HEK293T (cell line): ENCODE data around the gene NFKBIB.

ENCODE experiments used
- CTCF ChIA-PET: fragments of 350-600 bp; formaldehyde crosslinking; extraction: SDS; loops from one replicate; lab custom pipeline; 2021; ENCODE audit warnings: antibody characterized with exemption, inconsistent platforms; lab: Yijun Ruan, JAX
- POLR2A ChIA-PET: fragments of 350-600 bp; formaldehyde crosslinking; extraction: SDS; loops from one replicate; lab custom pipeline; 2020; ENCODE audit warnings: antibody characterized with exemption, inconsistent platforms; lab: Yijun Ruan, JAX
- DNase-seq: peaks from one replicate; pipeline ENCODE4 v3.0.0; 2012; ENCODE audit warnings: mixed read lengths; ENCODE audit errors: extremely low spot score
- ARNT ChIP-seq: fragments of 450-650 bp; IDR thresholded peaks from 2 replicates; pipeline ENCODE4 v1.6.1; 2017; ENCODE audit warnings: mild to moderate bottlenecking
- BHLHE40 ChIP-seq: fragments of 450-650 bp; IDR thresholded peaks from 2 replicates; pipeline ENCODE4 v1.6.1; 2016; ENCODE audit warnings: mild to moderate bottlenecking, moderate library complexity, borderline replicate concordance
- CTBP1 ChIP-seq: fragments of 450-650 bp; IDR thresholded peaks from 2 replicates; pipeline ENCODE4 v1.6.1; 2016; ENCODE audit warnings: borderline replicate concordance
- ELF4 ChIP-seq: fragments of 450-650 bp; IDR thresholded peaks from 2 replicates; pipeline ENCODE4 v1.6.1; 2017; ENCODE audit warnings: antibody characterized with exemption
- FOXA1 ChIP-seq: fragments of 450-650 bp; IDR thresholded peaks from 2 replicates; pipeline ENCODE4 v1.6.1; 2016; ENCODE audit warnings: mild to moderate bottlenecking
- FOXK2 ChIP-seq: fragments of 450-650 bp; IDR thresholded peaks from 2 replicates; pipeline ENCODE4 v1.6.1; 2016; ENCODE audit warnings: mild to moderate bottlenecking
- FOXM1 ChIP-seq: fragments of 450-650 bp; IDR thresholded peaks from 2 replicates; pipeline ENCODE4 v1.6.1; 2017; ENCODE audit warnings: mild to moderate bottlenecking, borderline replicate concordance
- HDGF ChIP-seq: fragments of 450-650 bp; IDR thresholded peaks from 2 replicates; pipeline ENCODE4 v1.6.1; 2017; ENCODE audit warnings: antibody characterized with exemption, borderline replicate concordance
- L3MBTL2 ChIP-seq: fragments of 450-650 bp; conservative IDR thresholded peaks from 2 replicates; pipeline ENCODE4 v1.6.1; 2016; ENCODE audit warnings: mild to moderate bottlenecking
- LEF1 ChIP-seq: fragments of 450-650 bp; IDR thresholded peaks from 2 replicates; pipeline ENCODE4 v1.6.1; 2017; ENCODE audit warnings: mild to moderate bottlenecking, borderline replicate concordance
- NFRKB ChIP-seq: fragments of 450-650 bp; IDR thresholded peaks from 2 replicates; pipeline ENCODE4 v1.6.1; 2016; ENCODE audit warnings: mild to moderate bottlenecking, moderate library complexity
- PKNOX1 ChIP-seq: fragments of 450-650 bp; IDR thresholded peaks from 2 replicates; pipeline ENCODE4 v1.6.1; 2016
- SP1 ChIP-seq: fragments of 450-650 bp; IDR thresholded peaks from 2 replicates; pipeline ENCODE4 v1.6.1; 2017
- SUZ12 ChIP-seq: fragments of 450-650 bp; IDR thresholded peaks from 2 replicates; pipeline ENCODE4 v1.6.1; 2016; ENCODE audit warnings: mild to moderate bottlenecking
- TARDBP ChIP-seq: fragments of 450-650 bp; IDR thresholded peaks from 2 replicates; pipeline ENCODE4 v1.6.1; 2016
- ZNF384 ChIP-seq: fragments of 450-650 bp; IDR thresholded peaks from 2 replicates; pipeline ENCODE4 v1.6.1; 2016

The NFKBIB gene

GRCh38 chr19:38913958-38914357 is 14.2 kb downstream of the NFKBIB start:
- POLR2A ChIA-PET, result interaction anchor here (0.9 to 1.3 kb wide), 2 partner anchors 17 to 65 kb away, joined by 3 to 4 read pairs; partner anchors contain the start of genes MRPS12 and SARS2
- TF ChIP-seq L3MBTL2 (no peak), ARNT (no peak), ELF4 (no peak), FOXA1 (no peak), LEF1 (no peak), TARDBP (no peak), FOXK2 (no peak), CTBP1 (no peak), SUZ12 (no peak), HDGF (no peak), FOXM1 (no peak), BHLHE40 (no peak), SP1 (no peak), ZNF384 (no peak), PKNOX1 (no peak), NFRKB (no peak)
- CTCF ChIA-PET, result interaction anchor here (0.5 kb wide), 1 partner anchor 192 kb away, joined by 3 read pairs; no protein-coding TSS in a partner anchor
- DNase-seq, result no peak

- POLR2A ChIA-PET, result no interaction called here
- TF ChIP-seq SP1, result no peak
- no peak for TF ChIP-seq CTBP1
- TF ChIP-seq FOXK2, result no peak
- TF ChIP-seq TARDBP, result no peak
- TF ChIP-seq BHLHE40, result no peak
- TF ChIP-seq ELF4, result no peak
- no peak for TF ChIP-seq ZNF384
- TF ChIP-seq HDGF, result no peak
- no peak for TF ChIP-seq L3MBTL2
- TF ChIP-seq PKNOX1, result no peak
- no peak for TF ChIP-seq SUZ12
- TF ChIP-seq NFRKB, result no peak
- TF ChIP-seq ARNT, result no peak
- no peak for TF ChIP-seq FOXA1
- TF ChIP-seq FOXM1, result no peak
- TF ChIP-seq LEF1, result no peak
- CTCF ChIA-PET, result interaction anchor here (0.7 kb wide), 1 partner anchor 98 kb away, joined by 3 read pairs; no protein-coding TSS in a partner anchor
- DNase-seq, result no peak
Measured at GRCh38 chr19:38915329-38916321, 15.9 kb downstream of the NFKBIB start.

GRCh38 chr19:38917516-38917915 is 17.7 kb downstream of the NFKBIB start:
- DNase-seq, result no peak
- CTCF ChIA-PET, result no interaction called here
- POLR2A ChIA-PET, result no interaction called here
- TF ChIP-seq ARNT (no peak), SUZ12 (no peak), FOXA1 (no peak), CTBP1 (no peak), SP1 (no peak), BHLHE40 (no peak)

GRCh38 chr19:38917921-38918491 is 18.2 kb downstream of the NFKBIB start:
- TF ChIP-seq CTBP1 (no peak), L3MBTL2 (no peak), HDGF (no peak), BHLHE40 (no peak), ZNF384 (no peak), SP1 (no peak), ELF4 (no peak), PKNOX1 (no peak), NFRKB (no peak), SUZ12 (no peak), FOXM1 (no peak), TARDBP (no peak), FOXK2 (no peak), ARNT (no peak), LEF1 (no peak), FOXA1 (no peak)
- ChIA-PET CTCF (interaction anchor here (1.5 kb wide), 1 partner anchor 12 kb away, joined by 3 read pairs; the partner anchor contains the start of genes MRPS12 and SARS2), POLR2A (interaction anchor here (1.5 kb wide), 1 partner anchor 12 kb away, joined by 6 read pairs; the partner anchor contains the start of genes MRPS12 and SARS2)
- no peak for DNase-seq

- DNase-seq, result no peak
- no peak for TF ChIP-seq ARNT
- TF ChIP-seq SP1, result no peak
- TF ChIP-seq TARDBP, result no peak
- no peak for TF ChIP-seq BHLHE40
- no peak for TF ChIP-seq SUZ12
- TF ChIP-seq FOXM1, result no peak
- TF ChIP-seq ELF4, result no peak
- TF ChIP-seq CTBP1, result no peak
- TF ChIP-seq FOXA1, result no peak
- TF ChIP-seq PKNOX1, result no peak
- TF ChIP-seq FOXK2, result no peak
- no peak for TF ChIP-seq NFRKB
- no peak for TF ChIP-seq LEF1
- TF ChIP-seq ZNF384, result no peak
- no peak for TF ChIP-seq HDGF
- no peak for TF ChIP-seq L3MBTL2
- ChIA-PET CTCF (interaction anchor here (1.5 kb wide), 1 partner anchor 12 kb away, joined by 3 read pairs; the partner anchor contains the start of genes MRPS12 and SARS2), POLR2A (interaction anchor here (1.5 kb wide), 1 partner anchor 12 kb away, joined by 6 read pairs; the partner anchor contains the start of genes MRPS12 and SARS2)
Measured at GRCh38 chr19:38918526-38918925, 18.8 kb downstream of the NFKBIB start.
